CD4-positive, alpha-beta T cell (primary cell): ENCODE data around the gene CPM. TPM values are rescaled to one million over a fixed set of nuclear protein-coding genes. Genes with fewer than 3 reads are reported as not detected.

Source experiments
- ATAC-seq: fragments of 200-7000 bp; cut with Tn5 transposase; one replicate; pipeline ENCODE4 v1.10.0; 2022; ENCODE audit warnings: mild to moderate bottlenecking; ENCODE audit not compliant: poor library complexity
- CTCF ChIA-PET: fragments of 350-600 bp; sonication (Branson Sonifier 250); formaldehyde crosslinking; loops from one replicate; lab custom pipeline; 2021; ENCODE audit warnings: antibody characterized with exemption, inconsistent platforms; lab: Charles Lee
- POLR2A ChIA-PET: fragments of 350-600 bp; sonication (Branson Sonifier 250); formaldehyde crosslinking; loops from one replicate; lab custom pipeline; 2021; ENCODE audit warnings: antibody characterized with exemption, inconsistent platforms; lab: Charles Lee
- DNase-seq, 14 experiments: peaks; one replicate each; pipeline ENCODE4 v3.0.0-alpha.2; 2013 to 2020; ENCODE audit warnings: mixed read lengths in 2 of 14
- H3K27ac ChIP-seq, 2 donors: one replicate each; pipeline versions ENCODE4 v1.5.1 to v1.7.0; 2013; ENCODE audit warnings: low read length in 2 of 2, low read depth in 1 of 2, mild to moderate bottlenecking in 1 of 2
- H3K27me3 ChIP-seq, 2 experiments: 1 replicate in 1 of 2; 2 replicates in 1 of 2; pipeline versions ENCODE4 v1.6.1 to v1.7.0; 2013; ENCODE audit warnings: low read length in 2 of 2, control low read depth in 1 of 2, mild to moderate bottlenecking in 1 of 2, moderate library complexity in 1 of 2; ENCODE audit not compliant: insufficient read depth in 2 of 2, control insufficient read depth in 1 of 2
- H3K36me3 ChIP-seq: one replicate; pipeline ENCODE4 v1.6.1; 2013; ENCODE audit warnings: low read length, control low read depth; ENCODE audit not compliant: insufficient read depth
- H3K4me1 ChIP-seq: one replicate; pipeline ENCODE4 v1.6.1; 2013; ENCODE audit warnings: low read length, control low read depth; ENCODE audit not compliant: insufficient read depth
- H3K4me3 ChIP-seq: one replicate; pipeline ENCODE4 v1.5.1; 2013; ENCODE audit warnings: mild to moderate bottlenecking, low read length, moderate library complexity
- H3K9me3 ChIP-seq, 2 experiments: 1 replicate in 1 of 2; 2 replicates in 1 of 2; pipeline versions ENCODE4 v1.6.1 to v1.7.0; 2013; ENCODE audit warnings: low read length in 2 of 2, mild to moderate bottlenecking in 2 of 2, control low read depth in 1 of 2, moderate library complexity in 1 of 2; ENCODE audit not compliant: control insufficient read depth in 1 of 2, insufficient read depth in 1 of 2
- H3K27ac Mint-ChIP-seq: one replicate; pipeline ENCODE4 v1.8.0; 2020; ENCODE audit warnings: mixed read lengths
- H3K27me3 Mint-ChIP-seq: one replicate; pipeline ENCODE4 v1.8.0; 2021; ENCODE audit warnings: mixed read lengths
- H3K36me3 Mint-ChIP-seq: one replicate; pipeline ENCODE4 v1.8.0; 2021; ENCODE audit warnings: low read depth, mixed read lengths
- H3K4me1 Mint-ChIP-seq: one replicate; pipeline ENCODE4 v1.8.0; 2021; ENCODE audit warnings: low read depth, mixed read lengths
- H3K4me3 Mint-ChIP-seq: one replicate; pipeline ENCODE4 v1.8.0; 2020; ENCODE audit warnings: mild to moderate bottlenecking, mixed read lengths
- H3K9me3 Mint-ChIP-seq: one replicate; pipeline ENCODE4 v1.8.0; 2020; ENCODE audit warnings: mixed read lengths
- CTCF ChIP-seq: fragments of 200-600 bp; IDR thresholded peaks from one replicate; pipeline ENCODE4 v1.8.0; 2022; ENCODE audit warnings: antibody characterized with exemption, mild to moderate bottlenecking
- intact Hi-C, 2 experiments: fragments of 100-400 bp; cut with DNase I in 1 of 2; cut with micrococcal nuclease in 1 of 2; formaldehyde crosslinking; loops; one replicate each; pipeline versions ENCODE4 v1.15.1 to v1.9.0; 2023 to 2025; cut with DNase I, micrococcal nuclease
- total RNA-seq, 174 experiments: library from RNA in 2 of 174; stranded (reverse) in 2 of 174; gene quantifications; one replicate each; pipeline ENCODE4 v1.2.3 and lab custom pipeline; 2021 to 2026

Gene CPM
- total RNA-seq, 2 experiments from 2014 or later, result 1.9 to 2.2 TPM

GRCh38 chr12:68910128-68910527, 22.8 kb downstream of the CPM start:
- CTCF ChIA-PET, result no interaction called here

GRCh38 chr12:68908076-68908475, 24.9 kb downstream of the CPM start:
- no peaks in the 10 kb centered on the region for H3K4me1 ChIP-seq
- no peaks in the 10 kb centered on the region for H3K4me1 Mint-ChIP-seq
- H3K4me3 Mint-ChIP-seq, result no peak overlapping the region
- H3K27ac ChIP-seq, result no peak overlapping the region
- ChIA-PET CTCF (no interaction called here), POLR2A (no interaction called here)
- H3K36me3 ChIP-seq, result no peaks in the 10 kb centered on the region
- no peaks in the 10 kb centered on the region for H3K27me3 ChIP-seq
- no peaks in the 10 kb centered on the region for H3K9me3 ChIP-seq
- ATAC-seq (no peak), DNase-seq (no peak)
- no peak overlapping the region for H3K4me3 ChIP-seq
- H3K27ac Mint-ChIP-seq, result no peak overlapping the region
- H3K36me3 Mint-ChIP-seq, result no peaks in the 10 kb centered on the region
- TF ChIP-seq CTCF, result no peak
- intact Hi-C loops, result no loop called here
- H3K9me3 Mint-ChIP-seq, result no peaks in the 10 kb centered on the region
- H3K27me3 Mint-ChIP-seq, result no peaks in the 10 kb centered on the region

More at GRCh38 chr12:68910128-68910527, 22.8 kb downstream of the CPM start:
- no peak for TF ChIP-seq CTCF
- intact Hi-C loops, result no loop called here
- H3K4me1 ChIP-seq, result no peaks in the 10 kb centered on the region
- H3K36me3 Mint-ChIP-seq, result no peaks in the 10 kb centered on the region
- peaks cover under 1% of the 10 kb centered on the region for H3K4me1 Mint-ChIP-seq
- no peak overlapping the region for H3K4me3 ChIP-seq
- DNase-seq, result no peak
- no peaks in the 10 kb centered on the region for H3K9me3 ChIP-seq
- POLR2A ChIA-PET, result no interaction called here
- H3K9me3 Mint-ChIP-seq, result no peaks in the 10 kb centered on the region
- H3K36me3 ChIP-seq, result no peaks in the 10 kb centered on the region
- H3K4me3 Mint-ChIP-seq, result no peak overlapping the region
- no peaks in the 10 kb centered on the region for H3K27me3 ChIP-seq
- H3K27ac ChIP-seq, result no peak overlapping the region
- no peak overlapping the region for H3K27ac Mint-ChIP-seq
- ATAC-seq, result no peak
- no peaks in the 10 kb centered on the region for H3K27me3 Mint-ChIP-seq

- no peak for TF ChIP-seq CTCF
- H3K36me3 ChIP-seq, result no peaks in the 10 kb centered on the region
- no peaks in the 10 kb centered on the region for H3K9me3 Mint-ChIP-seq
- H3K9me3 ChIP-seq, result no peaks in the 10 kb centered on the region
- CTCF ChIA-PET, result interaction anchor here (0.6 kb wide), 1 partner anchor 604 kb away, joined by 3 read pairs; no protein-coding TSS in a partner anchor
- no peak overlapping the region for H3K27ac ChIP-seq
- H3K27me3 ChIP-seq, result no peaks in the 10 kb centered on the region
- no peaks in the 10 kb centered on the region for H3K4me1 ChIP-seq
- ATAC-seq (no peak), DNase-seq (no peak)
- no peaks in the 10 kb centered on the region for H3K4me1 Mint-ChIP-seq
- POLR2A ChIA-PET, result no interaction called here
- intact Hi-C loops, result no loop called here
- H3K4me3 Mint-ChIP-seq, result no peak overlapping the region
- no peaks in the 10 kb centered on the region for H3K27me3 Mint-ChIP-seq
- H3K36me3 Mint-ChIP-seq, result no peaks in the 10 kb centered on the region
- H3K27ac Mint-ChIP-seq, result no peak overlapping the region
- no peak overlapping the region for H3K4me3 ChIP-seq
Observed at GRCh38 chr12:68905733-68906132, 27.2 kb downstream of the CPM start.
